ENCODE measurements around the gene PLAC9.
"Not testable (repeated sequence)": the region's sequence is repeated elsewhere in the genome, so short reads cannot be mapped to it uniquely, and the experiment has no call there.

The PLAC9 gene

DNA sequence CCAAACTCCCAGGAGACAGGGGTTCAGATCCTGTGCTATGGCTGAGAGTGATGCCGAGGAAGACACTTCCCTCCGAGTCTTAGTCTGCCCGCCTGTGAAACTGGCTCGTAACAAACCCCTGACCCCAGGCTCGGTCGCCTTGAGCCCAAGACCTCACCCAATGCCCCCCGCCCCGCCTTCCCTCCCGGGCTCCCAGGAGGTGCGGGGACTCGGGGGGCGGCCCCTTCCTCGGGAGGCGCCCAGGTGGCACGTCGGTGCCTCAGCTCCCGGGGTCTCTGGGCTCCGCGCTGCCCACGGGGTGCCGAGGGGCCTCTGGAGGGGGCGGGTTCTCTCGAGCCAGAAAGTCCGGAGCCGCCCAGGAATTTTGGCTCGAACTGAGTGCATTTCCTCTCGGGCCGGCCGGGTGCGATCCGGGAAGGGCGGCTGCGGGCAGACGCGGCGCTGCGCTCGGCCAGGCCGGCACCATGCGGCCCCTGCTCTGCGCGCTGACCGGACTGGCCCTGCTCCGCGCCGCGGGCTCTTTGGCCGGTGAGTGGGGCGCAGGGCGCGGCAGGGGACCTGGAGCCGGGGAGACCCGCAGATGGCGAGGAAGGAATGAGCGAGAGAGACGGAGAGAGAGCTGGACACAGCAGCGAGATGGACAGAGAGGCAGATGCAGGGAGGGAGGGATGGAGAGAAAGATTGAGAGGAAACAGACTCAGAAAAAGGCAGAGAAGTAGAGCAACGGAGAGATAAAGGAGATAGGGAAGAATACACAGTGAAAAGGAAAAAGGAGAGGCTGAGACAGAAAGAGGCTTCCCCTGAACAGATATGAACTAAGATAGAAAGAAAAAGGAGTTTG, at the start of gene PLAC9:
TSS of gene PLAC9 (plus strand) at position 432 of the 841 bp plus-strand sequence. CDS start at position 465, 33 bp downstream.
- DNase-seq (ENCODE audit: low spot score) = no peak

DNA sequence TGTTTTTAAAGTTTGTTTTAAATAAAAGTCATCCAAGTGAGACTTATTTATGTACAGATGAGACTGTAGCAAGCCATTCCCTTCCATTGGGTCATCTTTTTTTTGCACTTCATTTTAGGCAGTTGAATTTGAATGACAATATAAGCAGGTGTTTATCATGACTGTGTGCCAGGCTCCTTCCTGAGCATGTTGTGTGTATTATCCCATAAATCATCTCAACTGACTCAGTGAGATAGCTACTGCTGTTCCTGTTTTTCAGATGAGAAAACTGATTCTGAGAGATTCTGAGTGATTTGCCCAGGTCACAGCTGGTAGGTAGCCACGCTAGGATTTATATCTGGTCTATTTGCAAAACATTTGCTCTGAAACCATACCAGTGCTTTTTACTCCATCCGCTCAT, 42.4 kb upstream of the PLAC9 start:
- DNase-seq (ENCODE audit: low spot score) = no peak

GRCh38 chr10:80094231-80094630, 38.3 kb upstream of the PLAC9 start:
- DNase-seq (ENCODE audit: low spot score) = no peak

DNA sequence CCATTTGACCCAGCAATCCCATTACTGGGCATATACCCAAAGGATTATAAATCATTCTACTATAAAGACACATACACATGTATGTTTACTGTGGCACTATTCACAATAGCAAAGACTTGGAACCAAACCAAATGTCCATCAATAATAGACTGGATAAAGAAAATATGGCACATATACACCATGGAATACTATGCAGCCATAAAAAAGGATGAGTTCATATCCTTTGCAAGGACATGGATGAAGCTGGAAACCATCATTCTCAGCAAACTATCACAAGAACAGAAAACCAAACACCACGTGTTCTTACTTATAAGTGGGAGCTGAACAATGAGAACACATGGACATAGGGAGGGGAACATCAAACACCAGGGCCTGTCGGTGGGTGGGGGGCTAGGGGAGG, 34.3 kb upstream of the PLAC9 start:
- DNase-seq (ENCODE audit: low spot score) = not testable (repeated sequence)

- DNase-seq (ENCODE audit: low spot score) = not testable (repeated sequence)
Observed at GRCh38 chr10:80099295-80099694, 33.2 kb upstream of the PLAC9 start.

DNA sequence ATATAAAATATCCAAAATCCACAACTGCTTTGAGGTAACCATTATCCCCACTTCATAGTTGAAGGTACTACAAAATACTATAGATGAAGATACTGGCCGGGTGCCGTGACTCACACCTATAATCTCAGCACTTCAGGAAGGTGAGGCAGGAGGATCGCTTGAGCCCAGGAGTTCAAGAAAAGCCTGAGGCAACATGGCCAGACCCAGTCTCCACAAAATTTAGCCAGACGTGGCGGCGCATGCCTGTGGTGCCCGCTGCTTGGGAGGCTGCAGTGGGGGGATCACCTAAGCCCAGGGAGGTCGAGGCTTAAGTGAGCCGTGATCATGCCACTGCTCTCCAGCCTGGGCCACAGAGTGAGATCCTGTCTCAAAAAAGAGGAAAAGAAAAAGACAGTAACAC, 32.4 kb upstream of the PLAC9 start:
- DNase-seq (ENCODE audit: low spot score) = no peak

DNA sequence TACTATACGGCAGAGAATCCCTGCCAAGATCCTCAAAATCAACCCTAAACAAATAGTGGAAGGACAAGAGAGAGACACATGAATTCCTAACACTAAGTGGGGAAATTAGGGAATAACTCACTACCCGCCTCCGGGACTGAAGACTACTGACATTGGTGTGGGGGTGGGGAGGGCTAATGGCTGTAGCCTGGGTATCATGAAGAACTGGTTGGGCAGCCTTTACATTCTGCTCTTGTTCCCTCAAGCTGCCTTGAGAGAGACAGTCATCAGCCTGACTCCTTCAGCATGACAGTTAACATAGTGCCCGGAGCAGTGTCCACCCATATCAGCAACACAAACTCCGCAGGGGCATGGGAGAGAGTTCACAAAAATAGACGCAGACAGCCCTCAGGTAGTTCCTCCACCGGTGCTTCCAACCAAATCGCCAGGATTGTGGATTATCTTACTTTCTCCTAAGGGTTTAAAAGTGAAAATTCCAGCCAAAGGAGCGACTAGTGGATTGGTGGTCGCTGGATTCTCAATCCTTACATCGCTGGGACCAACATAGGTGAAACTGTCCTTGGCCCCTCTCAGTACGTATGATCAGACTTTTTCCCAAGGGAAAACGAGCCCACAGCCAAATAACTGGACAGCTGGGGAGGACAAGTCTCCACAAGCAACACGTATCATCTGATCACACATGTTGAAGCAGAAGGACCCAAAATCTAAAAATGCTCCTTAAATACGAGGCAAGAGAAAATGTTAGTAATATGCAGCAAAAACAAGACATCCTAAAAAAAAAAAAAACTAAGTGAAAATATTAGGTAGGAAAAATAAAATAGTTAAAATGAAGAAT, 31.5 kb upstream of the PLAC9 start:
- DNase-seq (ENCODE audit: low spot score) = no peak

DNA sequence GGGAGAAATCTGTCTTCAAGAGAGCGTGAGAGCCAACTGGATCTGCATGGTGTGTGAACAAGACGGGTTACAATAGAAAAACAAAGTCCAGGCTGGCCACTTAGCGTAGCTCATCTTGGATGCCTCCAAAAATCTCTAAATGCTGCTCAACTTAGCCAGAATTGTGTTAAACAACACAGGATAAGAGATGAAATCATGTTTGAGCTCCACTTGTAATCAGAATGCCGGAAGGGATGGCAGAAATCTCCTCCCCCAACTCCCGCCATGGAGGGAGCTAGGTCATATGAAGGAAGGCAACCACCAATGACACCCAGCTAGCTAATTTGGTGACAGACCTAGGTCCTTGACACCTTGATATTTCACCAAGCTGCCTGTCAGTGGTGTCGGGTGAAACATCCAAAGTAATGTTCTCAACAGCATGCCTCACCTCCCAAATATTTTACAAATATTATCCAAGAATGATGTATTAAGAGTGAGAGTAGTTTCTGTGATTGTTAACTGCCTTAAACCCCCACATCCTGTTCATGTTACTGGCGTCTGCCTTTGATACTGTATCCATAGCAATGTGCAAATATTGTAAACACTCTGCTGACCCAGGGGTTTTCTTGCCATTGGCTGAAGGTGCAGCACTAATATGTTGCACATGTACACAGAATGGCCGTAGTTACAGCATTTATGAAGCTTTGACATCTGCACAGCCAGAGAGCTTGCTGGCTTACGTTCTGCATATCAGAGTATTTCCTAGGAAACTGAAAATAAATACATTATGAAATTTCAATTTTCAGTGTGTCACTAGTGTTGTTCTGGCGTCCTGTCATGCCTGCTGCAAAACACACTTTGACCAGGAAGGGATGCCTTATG, 28.2 kb upstream of the PLAC9 start:
- peak; percentile 43 for DNase-seq (ENCODE audit: low spot score)

- no peak for DNase-seq (ENCODE audit: low spot score)
Observed at GRCh38 chr10:80108576-80109239, 23.8 kb upstream of the PLAC9 start.

DNA sequence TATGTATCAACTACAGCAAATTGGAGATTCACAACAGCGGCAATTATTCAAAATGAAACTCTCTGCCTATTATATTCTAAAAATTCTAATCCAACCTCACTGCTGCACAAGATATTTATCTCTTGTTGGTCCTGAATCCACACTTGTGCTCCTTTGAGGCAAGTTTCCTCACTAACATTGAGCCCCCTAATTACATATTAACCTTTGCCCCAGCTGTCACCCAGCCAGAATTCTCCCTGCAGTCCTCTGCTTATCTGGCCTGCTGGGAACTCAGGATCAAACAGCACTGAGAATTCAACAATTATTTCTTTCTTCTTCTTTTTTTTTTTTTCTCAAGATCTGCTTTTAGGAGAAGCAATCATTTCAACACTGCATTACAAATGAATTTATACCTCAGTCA, 21.5 kb upstream of the PLAC9 start:
- DNase-seq (ENCODE audit: low spot score) = no peak

DNA sequence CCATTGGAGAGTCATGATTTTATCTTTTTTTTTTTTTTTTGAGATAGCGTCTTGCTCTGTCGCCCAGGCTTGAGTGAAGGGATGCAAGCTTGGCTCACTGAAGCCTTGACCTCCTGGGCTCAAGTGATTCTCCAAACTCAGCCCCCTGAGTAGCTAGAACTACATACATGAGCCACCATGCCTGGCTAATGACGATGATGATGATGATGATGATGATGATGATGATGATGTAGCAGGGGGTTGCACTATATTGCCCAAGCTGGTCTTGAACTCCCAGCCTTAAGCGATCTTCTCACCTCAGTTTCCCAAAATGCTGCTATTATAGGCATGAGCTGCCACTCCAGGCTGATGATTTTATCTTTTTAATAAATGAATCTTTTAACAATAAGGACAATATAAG, 13.9 kb upstream of the PLAC9 start:
- no peak for DNase-seq (ENCODE audit: low spot score)

DNA sequence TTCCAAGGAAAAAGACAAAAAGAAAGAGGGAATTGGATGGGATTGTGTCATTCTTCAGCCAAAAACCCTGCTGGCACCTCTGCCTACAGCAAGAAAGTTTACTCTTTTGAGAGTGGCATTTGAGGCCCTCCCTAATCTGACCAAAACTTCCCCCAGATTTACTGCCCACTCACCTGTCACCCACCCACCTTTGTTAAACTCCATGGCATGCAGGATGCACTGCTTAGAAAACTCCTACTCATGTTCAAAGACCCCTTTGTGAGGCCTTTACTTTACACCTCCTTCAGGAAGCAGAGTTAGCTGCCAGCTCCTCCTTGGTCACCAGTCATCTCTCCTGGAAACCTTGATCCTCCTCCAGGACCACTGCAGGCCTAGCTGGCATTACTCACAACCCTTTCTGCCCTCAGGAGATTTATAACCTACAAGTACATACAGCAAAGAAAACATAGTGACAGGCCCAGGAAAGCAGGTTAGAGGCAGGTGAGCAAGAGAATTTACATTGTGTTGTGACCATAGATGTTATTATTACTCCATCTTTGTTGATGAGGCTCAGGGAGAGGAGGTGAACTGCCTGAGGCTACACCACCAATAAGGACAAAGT, 10.3 kb upstream of the PLAC9 start:
- no peak for DNase-seq (ENCODE audit: low spot score)

DNA sequence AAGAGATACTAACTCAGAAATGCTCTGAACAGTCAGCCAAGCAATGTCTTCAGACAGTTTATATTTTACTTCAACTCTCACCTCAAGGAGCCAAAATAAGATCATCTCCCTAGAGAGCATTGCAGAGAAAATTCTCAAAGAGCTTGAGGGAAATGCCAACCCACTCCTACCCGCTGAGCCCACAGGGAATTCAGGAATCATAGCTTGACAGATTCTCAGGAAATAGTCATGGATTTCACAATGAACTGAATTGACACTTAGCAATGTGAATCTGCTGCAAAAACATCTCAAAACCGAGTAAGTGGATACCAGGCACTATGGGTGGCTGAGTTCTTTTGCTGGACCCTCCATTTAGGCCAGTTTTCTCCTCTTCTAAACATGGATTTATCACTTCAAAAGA, 9.8 kb upstream of the PLAC9 start:
- no peak for DNase-seq (ENCODE audit: low spot score)

DNA sequence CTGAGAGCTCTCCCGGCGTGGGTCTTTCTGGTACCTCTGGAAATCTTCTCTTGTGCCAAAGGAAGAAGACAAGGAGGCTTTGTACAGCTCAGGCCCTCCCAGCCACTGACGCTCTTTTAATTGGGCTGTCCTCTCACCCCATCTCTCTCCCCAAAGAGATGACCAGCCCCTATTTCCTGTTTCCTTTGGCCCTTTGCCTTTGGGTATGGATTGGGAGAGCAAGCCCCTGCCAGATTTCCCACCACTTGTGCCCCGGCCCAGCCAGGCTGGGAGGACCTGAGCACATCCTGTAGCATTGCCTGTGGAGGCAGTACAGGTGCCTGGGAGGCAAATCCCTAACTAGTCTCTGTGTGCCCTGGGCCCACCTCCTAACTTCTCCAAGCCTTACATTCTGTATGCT, 5.7 kb upstream of the PLAC9 start:
- no peak for DNase-seq (ENCODE audit: low spot score)

DNA sequence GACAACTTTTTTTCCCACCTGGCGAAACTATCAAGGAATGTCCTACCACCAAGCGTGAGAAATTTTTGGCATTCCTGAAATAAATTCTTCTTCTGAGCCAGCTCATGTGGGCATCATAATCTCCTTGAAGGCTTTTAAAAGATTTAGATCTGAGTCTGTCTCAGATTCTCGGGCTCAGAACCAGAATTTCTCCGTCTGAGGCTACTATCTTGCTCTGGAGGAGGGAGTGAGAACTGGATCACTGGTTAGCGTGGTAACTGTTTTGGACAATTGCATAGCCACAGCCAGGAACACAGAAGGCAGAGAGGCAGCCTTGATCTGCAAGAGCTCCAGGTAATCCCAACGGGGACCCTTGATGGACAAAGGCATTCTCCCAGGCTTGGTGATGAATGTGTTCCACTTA, 1.0 kb upstream of the PLAC9 start:
- no peak for DNase-seq (ENCODE audit: low spot score)

DNA sequence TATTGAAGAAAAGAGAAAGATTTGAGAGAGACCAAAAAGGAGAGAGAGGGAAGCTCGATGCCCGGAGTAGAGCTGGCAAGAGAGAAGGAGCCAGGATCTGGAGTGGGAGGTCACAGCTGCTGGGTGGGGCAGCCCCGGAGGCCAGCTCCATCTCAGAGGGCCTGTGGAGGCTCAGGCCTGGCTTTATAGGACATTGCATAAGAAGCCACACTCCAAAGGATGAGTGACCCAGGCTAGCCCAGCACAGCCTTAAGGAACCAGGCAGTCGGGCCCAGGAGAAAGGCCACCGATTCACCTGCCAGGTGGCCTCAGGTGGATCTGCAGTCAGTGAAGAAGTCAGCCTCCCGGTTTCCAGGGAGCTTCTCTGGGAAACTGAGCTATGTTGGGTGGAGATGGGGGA, 676 bp downstream of the PLAC9 start:
- no peak for DNase-seq (ENCODE audit: low spot score)

DNA sequence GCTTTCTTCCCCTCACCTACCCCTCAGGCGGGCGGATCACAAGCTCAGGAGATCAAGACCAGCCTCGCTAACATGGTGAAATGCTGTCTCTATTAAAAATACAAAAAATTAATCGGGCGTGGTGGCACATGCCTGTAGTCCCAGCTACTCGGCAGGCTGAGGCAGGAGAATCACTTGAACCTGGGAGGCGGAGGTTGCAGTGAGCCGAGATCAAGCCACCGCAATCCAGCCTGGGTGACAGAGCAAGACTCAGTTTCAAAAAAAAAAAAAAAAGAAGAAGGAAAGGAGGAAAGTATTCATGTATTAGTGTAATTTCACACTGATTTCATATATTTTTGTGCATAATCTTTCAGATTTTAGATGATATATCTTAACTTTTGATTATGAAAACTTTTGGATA, 1.2 kb downstream of the PLAC9 start:
- DNase-seq (ENCODE audit: low spot score) = not testable (repeated sequence)

DNA sequence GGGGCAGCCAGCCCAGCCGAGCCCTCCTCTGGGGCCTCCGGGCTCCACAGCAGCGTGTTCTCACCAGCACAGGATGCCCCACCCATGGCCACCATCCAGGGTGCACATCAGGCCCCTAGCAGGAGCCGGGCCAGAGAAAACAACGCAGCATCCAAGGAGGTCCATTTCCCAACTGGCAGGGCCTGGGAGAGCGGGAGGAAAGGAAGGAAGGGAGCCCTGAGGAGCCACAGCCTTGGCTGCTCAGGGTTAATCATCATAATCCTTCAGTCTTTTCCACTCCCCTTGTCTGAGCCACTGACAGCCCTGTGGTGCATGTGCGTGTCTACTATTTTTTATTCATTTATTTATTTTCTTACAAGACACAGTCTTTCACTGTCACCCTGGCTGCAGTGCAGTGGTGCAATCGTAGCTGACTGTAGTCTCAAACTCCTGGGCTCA, 3.6 kb downstream of the PLAC9 start:
- DNase-seq (ENCODE audit: low spot score) = no peak

- no peak for DNase-seq (ENCODE audit: low spot score)
Observed at GRCh38 chr10:80137031-80137862, 4.7 kb downstream of the PLAC9 start.

DNA sequence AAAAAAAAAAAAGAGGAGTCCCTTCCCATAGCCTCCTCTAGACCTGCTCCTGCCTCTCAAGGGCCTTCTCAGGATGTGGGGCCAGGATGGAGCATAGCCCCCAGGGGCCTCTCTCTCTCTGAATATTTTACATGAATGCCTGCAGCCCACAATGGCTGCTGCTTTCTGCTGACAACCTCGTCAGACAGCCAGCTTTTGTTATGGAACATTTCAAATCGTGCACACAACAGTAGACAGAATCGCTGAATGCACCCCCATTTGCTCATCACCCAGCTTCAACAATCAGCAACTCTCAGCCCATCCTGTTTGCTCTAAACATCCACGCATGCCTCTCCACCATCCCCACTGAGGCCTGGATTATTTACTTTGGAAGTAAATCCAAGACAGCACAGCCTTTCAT, 5.4 kb downstream of the PLAC9 start:
- no peak for DNase-seq (ENCODE audit: low spot score)
